ENCODE measurements around the gene BRD9. TPM values are rescaled to one million over a fixed set of nuclear protein-coding genes. Genes with fewer than 3 reads are reported as not detected.
"Not testable (repeated sequence)": the region's sequence is repeated elsewhere in the genome, so short reads cannot be mapped to it uniquely, and the experiment has no call there.

Gene BRD9
- total and polyA plus RNA-seq, 2 donors (not counting 1 experiment from before 2014, with no cell fraction given): 13.0 to 35.3 TPM

DNA sequence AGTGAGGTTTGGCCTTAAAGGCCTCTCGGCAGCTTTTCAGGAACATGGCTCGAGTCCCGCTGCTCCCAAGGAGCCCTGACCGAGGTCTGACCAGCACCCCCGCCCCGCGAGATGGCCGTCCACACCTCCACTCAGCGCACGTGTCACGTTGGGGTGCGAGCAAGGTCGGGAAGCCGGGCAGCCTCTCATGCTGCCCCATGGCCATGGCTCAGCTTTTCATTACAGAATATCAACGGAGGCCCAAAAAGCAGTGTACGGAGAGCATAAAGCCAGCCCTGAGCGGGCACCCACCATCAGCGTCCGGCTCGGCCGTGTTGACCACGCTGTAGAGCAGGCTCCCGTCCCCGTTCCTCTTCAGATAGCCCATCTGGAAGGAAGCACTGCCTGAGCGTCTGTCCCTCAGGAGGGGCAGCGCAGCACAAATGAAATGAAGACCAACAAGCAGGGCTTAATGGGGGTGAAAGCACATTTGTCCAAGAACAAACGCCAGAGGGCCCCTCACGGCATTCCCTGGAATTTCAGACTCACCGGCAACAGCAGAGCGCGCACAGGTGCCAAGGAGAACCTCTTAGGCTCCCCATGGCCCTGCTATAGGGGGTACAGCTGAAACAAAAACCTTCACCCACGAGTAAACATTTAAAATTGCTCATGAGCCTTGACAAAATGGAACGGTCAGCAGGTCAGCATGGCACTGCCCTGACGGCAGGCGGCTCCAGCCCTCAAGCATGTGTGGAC is 11.6 kb downstream of the BRD9 start:
- H3K79me2 ChIP-seq (ENCODE audit: control insufficient read depth, insufficient read depth, low read length): peaks cover 40% of the 10 kb centered on the region
- peaks cover 49% of the 10 kb centered on the region for H3K36me3 ChIP-seq (ENCODE audit: control insufficient read depth, insufficient read depth, low read length)
- no peaks in the 10 kb centered on the region for H3K9me3 ChIP-seq (ENCODE audit: control insufficient read depth, insufficient read depth, low read depth, low read length)
- H3K9ac ChIP-seq (ENCODE audit: insufficient read depth, low read length): no peak overlapping the region
- no peaks in the 10 kb centered on the region for H3K4me1 ChIP-seq (ENCODE audit: control insufficient read depth, extremely low read depth, insufficient read depth, low read length)
- H4K20me1 ChIP-seq (ENCODE audit: control insufficient read depth, extremely low read depth, insufficient read depth, low read length): no peaks in the 10 kb centered on the region
- H3K4me3 ChIP-seq (replicated peaks in 1 of 4; ENCODE audit: control extremely low read depth in 1 of 4, insufficient read depth in 1 of 4, low read depth in 3 of 4, low read length in 4 of 4): no peak overlapping the region
- no peaks in the 10 kb centered on the region for H3K27me3 ChIP-seq (ENCODE audit: control insufficient read depth, insufficient read depth, low read length)
- H2AFZ ChIP-seq (ENCODE audit: low read length): no peak overlapping the region
- DNase-seq (ENCODE audit: low read depth in 2 of 2): no peak
- H3K27ac ChIP-seq (ENCODE audit: insufficient read depth, low read length): no peak overlapping the region
- H3K4me2 ChIP-seq (ENCODE audit: extremely low read depth, insufficient read depth, low read length): no peak overlapping the region
- TF ChIP-seq EZH2 (IDR thresholded peaks at IDR 0.05; ENCODE audit: low read length, missing control alignments): no peak
- TF ChIP-seq, protein P1, sequence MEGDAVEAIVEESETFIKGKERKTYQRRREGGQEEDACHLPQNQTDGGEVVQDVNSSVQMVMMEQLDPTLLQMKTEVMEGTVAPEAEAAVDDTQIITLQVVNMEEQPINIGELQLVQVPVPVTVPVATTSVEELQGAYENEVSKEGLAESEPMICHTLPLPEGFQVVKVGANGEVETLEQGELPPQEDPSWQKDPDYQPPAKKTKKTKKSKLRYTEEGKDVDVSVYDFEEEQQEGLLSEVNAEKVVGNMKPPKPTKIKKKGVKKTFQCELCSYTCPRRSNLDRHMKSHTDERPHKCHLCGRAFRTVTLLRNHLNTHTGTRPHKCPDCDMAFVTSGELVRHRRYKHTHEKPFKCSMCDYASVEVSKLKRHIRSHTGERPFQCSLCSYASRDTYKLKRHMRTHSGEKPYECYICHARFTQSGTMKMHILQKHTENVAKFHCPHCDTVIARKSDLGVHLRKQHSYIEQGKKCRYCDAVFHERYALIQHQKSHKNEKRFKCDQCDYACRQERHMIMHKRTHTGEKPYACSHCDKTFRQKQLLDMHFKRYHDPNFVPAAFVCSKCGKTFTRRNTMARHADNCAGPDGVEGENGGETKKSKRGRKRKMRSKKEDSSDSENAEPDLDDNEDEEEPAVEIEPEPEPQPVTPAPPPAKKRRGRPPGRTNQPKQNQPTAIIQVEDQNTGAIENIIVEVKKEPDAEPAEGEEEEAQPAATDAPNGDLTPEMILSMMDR (conservative IDR thresholded peaks at IDR 0.05 in 1 of 2, IDR thresholded peaks at IDR 0.05 in 1 of 2; ENCODE audit: low read depth in 1 of 2, low read length in 2 of 2): no peak

DNA sequence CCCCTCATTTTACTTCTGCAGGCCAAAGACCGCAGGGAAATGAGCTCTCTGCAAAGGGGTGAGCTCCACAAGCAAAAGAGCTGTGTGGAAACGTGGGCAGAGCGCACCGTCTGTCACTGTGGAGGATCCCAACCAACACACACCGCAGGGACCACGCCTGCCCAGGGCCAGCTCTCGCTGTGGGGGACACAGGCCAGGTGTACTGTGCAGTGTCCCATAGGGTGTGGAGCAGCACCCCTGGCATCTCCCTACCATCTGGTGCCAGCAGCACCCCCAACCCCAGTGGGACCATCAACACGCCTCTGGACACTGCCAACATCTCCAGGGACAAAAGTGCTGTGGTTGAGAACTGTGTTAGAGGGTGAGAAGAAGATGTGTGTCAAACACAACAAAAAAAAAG is 13.9 kb downstream of the BRD9 start:
- Histone ChIP-seq H3K36me3 (ENCODE audit: control insufficient read depth, insufficient read depth, low read length) (peaks cover 44% of the 10 kb centered on the region), H3K79me2 (ENCODE audit: control insufficient read depth, insufficient read depth, low read length) (peaks cover 24% of the 10 kb centered on the region)
- H3K4me3 ChIP-seq (replicated peaks in 1 of 4; ENCODE audit: control extremely low read depth in 1 of 4, insufficient read depth in 1 of 4, low read depth in 3 of 4, low read length in 4 of 4); H3K4me2 ChIP-seq (ENCODE audit: extremely low read depth, insufficient read depth, low read length); H3K9ac ChIP-seq (ENCODE audit: insufficient read depth, low read length); H3K27ac ChIP-seq (ENCODE audit: insufficient read depth, low read length); H4K20me1 ChIP-seq (ENCODE audit: control insufficient read depth, extremely low read depth, insufficient read depth, low read length); H3K27me3 ChIP-seq (ENCODE audit: control insufficient read depth, insufficient read depth, low read length); H2AFZ ChIP-seq (ENCODE audit: low read length); H3K9me3 ChIP-seq (ENCODE audit: control insufficient read depth, insufficient read depth, low read depth, low read length); H3K4me1 ChIP-seq (ENCODE audit: control insufficient read depth, extremely low read depth, insufficient read depth, low read length); DNase-seq (ENCODE audit: low read depth in 2 of 2): not testable (repeated sequence)

DNA sequence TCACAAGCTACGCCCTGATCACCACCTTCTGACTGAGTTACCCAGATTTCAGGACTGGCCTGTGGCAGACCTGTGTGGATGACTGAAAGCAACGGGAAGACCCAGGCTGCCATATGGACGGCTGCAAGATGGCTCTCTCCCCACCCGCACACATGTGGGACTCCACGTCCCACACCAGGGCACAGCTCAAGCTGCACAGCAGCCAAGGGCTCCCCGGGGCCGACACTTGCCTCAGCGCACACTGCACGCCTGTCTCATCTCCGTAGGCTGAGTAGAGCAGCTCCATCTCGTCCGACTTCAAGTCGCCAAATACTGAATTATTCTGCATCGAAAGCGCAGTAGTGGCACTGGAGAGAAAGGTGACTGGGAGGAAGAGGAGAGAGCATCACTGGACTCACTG is 14.5 kb downstream of the BRD9 start:
- Histone ChIP-seq H3K4me3 (replicated peaks in 1 of 4; ENCODE audit: control extremely low read depth in 1 of 4, insufficient read depth in 1 of 4, low read depth in 3 of 4, low read length in 4 of 4) (no peak overlapping the region), H3K36me3 (ENCODE audit: control insufficient read depth, insufficient read depth, low read length) (peaks cover 40% of the 10 kb centered on the region), H3K9me3 (ENCODE audit: control insufficient read depth, insufficient read depth, low read depth, low read length) (no peaks in the 10 kb centered on the region), H4K20me1 (ENCODE audit: control insufficient read depth, extremely low read depth, insufficient read depth, low read length) (no peaks in the 10 kb centered on the region), H3K27ac (ENCODE audit: insufficient read depth, low read length) (no peak overlapping the region), H3K27me3 (ENCODE audit: control insufficient read depth, insufficient read depth, low read length) (no peaks in the 10 kb centered on the region), H3K79me2 (ENCODE audit: control insufficient read depth, insufficient read depth, low read length) (peaks cover 18% of the 10 kb centered on the region), H3K9ac (ENCODE audit: insufficient read depth, low read length) (no peak overlapping the region), H3K4me1 (ENCODE audit: control insufficient read depth, extremely low read depth, insufficient read depth, low read length) (no peaks in the 10 kb centered on the region), H3K4me2 (ENCODE audit: extremely low read depth, insufficient read depth, low read length) (no peak overlapping the region), H2AFZ (ENCODE audit: low read length) (no peak overlapping the region)
- DNase-seq (ENCODE audit: low read depth in 2 of 2): no peak
- TF ChIP-seq, protein P1 (conservative IDR thresholded peaks at IDR 0.05 in 1 of 2, IDR thresholded peaks at IDR 0.05 in 1 of 2; ENCODE audit: low read depth in 1 of 2, low read length in 2 of 2): no peak

Measured in fibroblast of lung (primary cell).